GM06990 (cell line): ENCODE measurements around the gene MAPK11.

Experiments
- DNase-seq: peaks from one replicate; pipeline ENCODE4 v3.0.0-alpha.2; 2011; ENCODE audit not compliant: insufficient read length; ENCODE audit errors: extremely low read depth
- H3K27me3 ChIP-seq: replicated peaks from 2 replicates; pipeline ENCODE4 v1.6.0; 2011; ENCODE audit warnings: low read length; ENCODE audit not compliant: control insufficient read depth, insufficient read depth
- H3K36me3 ChIP-seq: 2 replicates; pipeline ENCODE4 v1.5.1; 2011; ENCODE audit warnings: low read length; ENCODE audit not compliant: control insufficient read depth, insufficient read depth
- H3K4me3 ChIP-seq: replicated peaks from 2 replicates; pipeline ENCODE4 v1.5.1; 2011; ENCODE audit warnings: low read depth, mild to moderate bottlenecking, control low read depth, low read length
- CTCF ChIP-seq: IDR thresholded peaks from 2 replicates; pipeline ENCODE4 v1.5.1; 2011; ENCODE audit warnings: low read length, control low read depth, mild to moderate bottlenecking, inconsistent platforms; ENCODE audit not compliant: insufficient read depth, poor library complexity, severe bottlenecking

MAPK11 gene

GRCh38 chr22:50287731-50288130, 17.6 kb upstream of the MAPK11 start:
- no peaks in the 10 kb centered on the region for H3K27me3 ChIP-seq
- H3K4me3 ChIP-seq: no peak overlapping the region
- no peak for TF ChIP-seq CTCF
- H3K36me3 ChIP-seq: peaks cover 61% of the 10 kb centered on the region
- DNase-seq: no peak

- no peak for DNase-seq
- no peak overlapping the region for H3K4me3 ChIP-seq
- peaks cover 65% of the 10 kb centered on the region for H3K36me3 ChIP-seq
- no peak for TF ChIP-seq CTCF
- no peaks in the 10 kb centered on the region for H3K27me3 ChIP-seq
Measured at GRCh38 chr22:50286701-50287318, 16.6 kb upstream of the MAPK11 start.

GRCh38 chr22:50286275-50286674, 16.1 kb upstream of the MAPK11 start:
- Histone ChIP-seq H3K36me3 (peaks cover 69% of the 10 kb centered on the region), H3K4me3 (no peak overlapping the region), H3K27me3 (no peaks in the 10 kb centered on the region)
- TF ChIP-seq CTCF: no peak
- DNase-seq: no peak

GRCh38 chr22:50285568-50286229, 15.5 kb upstream of the MAPK11 start:
- Histone ChIP-seq H3K4me3 (no peak overlapping the region), H3K27me3 (no peaks in the 10 kb centered on the region), H3K36me3 (peaks cover 68% of the 10 kb centered on the region)
- no peak for TF ChIP-seq CTCF
- DNase-seq: no peak

- no peak for TF ChIP-seq CTCF
- H3K4me3 ChIP-seq: no peak overlapping the region
- no peaks in the 10 kb centered on the region for H3K27me3 ChIP-seq
- H3K36me3 ChIP-seq: peaks cover 64% of the 10 kb centered on the region
- no peak for DNase-seq
Measured at GRCh38 chr22:50284479-50284878, 14.3 kb upstream of the MAPK11 start.
